HEK293 (cell line): ENCODE results near the gene CAB39L.
A peak's percentile ranks its signal among the peaks of the same experiment; 100 is the strongest.

Experiments
- GFI1B ChIP-seq: fragments of 450-650 bp; formaldehyde crosslinking; IDR thresholded peaks from 2 replicates; pipeline ENCODE4 v1.5.1; 2016; ENCODE audit warnings: missing biosample characterization, missing genetic modification characterization
- GLIS2 ChIP-seq: fragments of 450-650 bp; formaldehyde crosslinking; IDR thresholded peaks from 2 replicates; pipeline ENCODE4 v1.5.1; 2016; ENCODE audit warnings: missing biosample characterization, missing genetic modification characterization
- IKZF3 ChIP-seq: fragments of 450-650 bp; IDR thresholded peaks from 2 replicates; pipeline ENCODE4 v1.5.0; 2018; ENCODE audit warnings: missing biosample characterization, mild to moderate bottlenecking, missing genetic modification characterization, moderate library complexity
- KLF9 ChIP-seq: fragments of 450-650 bp; formaldehyde crosslinking; IDR thresholded peaks from 2 replicates; pipeline ENCODE4 v1.5.1; 2016; ENCODE audit warnings: missing biosample characterization, missing genetic modification characterization, low read depth
- OSR2 ChIP-seq: fragments of 450-650 bp; formaldehyde crosslinking; IDR thresholded peaks from 2 replicates; pipeline ENCODE4 v1.5.1; 2016; ENCODE audit warnings: missing biosample characterization, missing genetic modification characterization
- OVOL3 ChIP-seq: fragments of 450-650 bp; formaldehyde crosslinking; IDR thresholded peaks from 2 replicates; pipeline ENCODE4 v1.5.1; 2016; ENCODE audit warnings: missing biosample characterization, missing genetic modification characterization
- REPIN1 ChIP-seq: fragments of 450-650 bp; formaldehyde crosslinking; IDR thresholded peaks from 2 replicates; pipeline ENCODE4 v1.5.1; 2017; ENCODE audit warnings: missing biosample characterization, missing genetic modification characterization, low read depth
- SP3 ChIP-seq: fragments of 450-650 bp; formaldehyde crosslinking; IDR thresholded peaks from 2 replicates; pipeline ENCODE4 v1.5.1; 2016; ENCODE audit warnings: missing biosample characterization, missing genetic modification characterization
- SP7 ChIP-seq: fragments of 450-650 bp; formaldehyde crosslinking; IDR thresholded peaks from 2 replicates; pipeline ENCODE4 v1.5.1; 2016; ENCODE audit warnings: missing biosample characterization, missing genetic modification characterization
- ZBTB7A ChIP-seq: fragments of 450-650 bp; formaldehyde crosslinking; IDR thresholded peaks from 2 replicates; pipeline ENCODE4 v1.5.1; 2016; ENCODE audit warnings: low read depth, missing biosample characterization, missing genetic modification characterization
- ZNF112 ChIP-seq: fragments of 450-650 bp; formaldehyde crosslinking; IDR thresholded peaks from 2 replicates; pipeline ENCODE4 v1.5.0; 2017; ENCODE audit warnings: missing biosample characterization, missing genetic modification characterization
- ZNF114 ChIP-seq: fragments of 450-650 bp; formaldehyde crosslinking; IDR thresholded peaks from 2 replicates; pipeline ENCODE4 v1.5.0; 2017; ENCODE audit warnings: missing biosample characterization, missing genetic modification characterization
- ZNF121 ChIP-seq: fragments of 450-650 bp; formaldehyde crosslinking; IDR thresholded peaks from 2 replicates; pipeline ENCODE4 v1.5.1; 2016; ENCODE audit warnings: missing biosample characterization, missing genetic modification characterization
- ZNF184 ChIP-seq: fragments of 450-650 bp; IDR thresholded peaks from 2 replicates; pipeline ENCODE4 v1.5.1; 2018; ENCODE audit warnings: missing biosample characterization, mild to moderate bottlenecking, missing genetic modification characterization
- ZNF221 ChIP-seq: fragments of 450-650 bp; formaldehyde crosslinking; IDR thresholded peaks from 2 replicates; pipeline ENCODE4 v1.5.1; 2017; ENCODE audit warnings: missing biosample characterization, missing genetic modification characterization, borderline replicate concordance
- ZNF274 ChIP-seq, 2 experiments: fragments of 200-500 bp in 1 of 2; fragments of 450-650 bp in 1 of 2; sonication (Bioruptor generic) in 1 of 2; formaldehyde crosslinking in 1 of 2; IDR thresholded peaks; 2 replicates each; pipeline versions ENCODE4 v1.5.1 to v1.6.1; 2014 to 2016; ENCODE audit warnings: borderline replicate concordance in 1 of 2, inconsistent platforms in 1 of 2, low read length in 1 of 2, missing biosample characterization in 1 of 2, missing genetic modification characterization in 1 of 2
- ZNF311 ChIP-seq: fragments of 450-650 bp; formaldehyde crosslinking; IDR thresholded peaks from 2 replicates; pipeline ENCODE4 v1.5.1; 2017; ENCODE audit warnings: missing biosample characterization, missing genetic modification characterization, borderline replicate concordance
- ZNF549 ChIP-seq: fragments of 450-650 bp; IDR thresholded peaks from 2 replicates; pipeline ENCODE4 v1.5.1; 2018; ENCODE audit warnings: missing biosample characterization, missing genetic modification characterization, mild to moderate bottlenecking, inconsistent platforms, moderate library complexity
- ZNF610 ChIP-seq: fragments of 450-650 bp; formaldehyde crosslinking; IDR thresholded peaks from 2 replicates; pipeline ENCODE4 v1.5.1; 2016; ENCODE audit warnings: missing biosample characterization, missing genetic modification characterization, borderline replicate concordance
- ZNF629 ChIP-seq: fragments of 450-650 bp; formaldehyde crosslinking; IDR thresholded peaks from 2 replicates; pipeline ENCODE4 v1.5.1; 2017; ENCODE audit warnings: missing biosample characterization, missing genetic modification characterization
- ZNF707 ChIP-seq: fragments of 450-650 bp; formaldehyde crosslinking; IDR thresholded peaks from 2 replicates; pipeline ENCODE4 v1.5.1; 2016; ENCODE audit warnings: missing biosample characterization, missing genetic modification characterization
- ZNF792 ChIP-seq: fragments of 450-650 bp; formaldehyde crosslinking; IDR thresholded peaks from 2 replicates; pipeline ENCODE4 v1.5.1; 2016; ENCODE audit warnings: missing biosample characterization, missing genetic modification characterization
- ZSCAN30 ChIP-seq: fragments of 450-650 bp; IDR thresholded peaks from 2 replicates; pipeline ENCODE4 v1.5.1; 2018; ENCODE audit warnings: missing biosample characterization, mild to moderate bottlenecking, missing genetic modification characterization, moderate library complexity
- ZXDB ChIP-seq: fragments of 450-650 bp; formaldehyde crosslinking; IDR thresholded peaks from 2 replicates; pipeline ENCODE4 v1.5.1; 2016; ENCODE audit warnings: missing biosample characterization, missing genetic modification characterization
- TF ChIP-seq, protein P1 (sequence below): fragments of 450-650 bp; IDR thresholded peaks from 2 replicates; pipeline ENCODE4 v1.5.1; 2018; ENCODE audit warnings: missing biosample characterization, mild to moderate bottlenecking, missing genetic modification characterization
- TF ChIP-seq, protein P2 (sequence below): fragments of 450-650 bp; formaldehyde crosslinking; IDR thresholded peaks from 2 replicates; pipeline ENCODE4 v1.5.1; 2016; ENCODE audit warnings: missing biosample characterization, missing genetic modification characterization
- TF ChIP-seq, protein P3 (sequence below): fragments of 450-650 bp; formaldehyde crosslinking; optimal IDR thresholded peaks from 2 replicates; pipeline ENCODE3; 2016; ENCODE audit warnings: missing biosample characterization, mild to moderate bottlenecking, missing genetic modification characterization
- TF ChIP-seq, protein P4 (sequence below): fragments of 450-650 bp; formaldehyde crosslinking; IDR thresholded peaks from 2 replicates; pipeline ENCODE4 v1.5.1; 2016; ENCODE audit warnings: missing biosample characterization, missing genetic modification characterization, borderline replicate concordance

CAB39L gene

DNA sequence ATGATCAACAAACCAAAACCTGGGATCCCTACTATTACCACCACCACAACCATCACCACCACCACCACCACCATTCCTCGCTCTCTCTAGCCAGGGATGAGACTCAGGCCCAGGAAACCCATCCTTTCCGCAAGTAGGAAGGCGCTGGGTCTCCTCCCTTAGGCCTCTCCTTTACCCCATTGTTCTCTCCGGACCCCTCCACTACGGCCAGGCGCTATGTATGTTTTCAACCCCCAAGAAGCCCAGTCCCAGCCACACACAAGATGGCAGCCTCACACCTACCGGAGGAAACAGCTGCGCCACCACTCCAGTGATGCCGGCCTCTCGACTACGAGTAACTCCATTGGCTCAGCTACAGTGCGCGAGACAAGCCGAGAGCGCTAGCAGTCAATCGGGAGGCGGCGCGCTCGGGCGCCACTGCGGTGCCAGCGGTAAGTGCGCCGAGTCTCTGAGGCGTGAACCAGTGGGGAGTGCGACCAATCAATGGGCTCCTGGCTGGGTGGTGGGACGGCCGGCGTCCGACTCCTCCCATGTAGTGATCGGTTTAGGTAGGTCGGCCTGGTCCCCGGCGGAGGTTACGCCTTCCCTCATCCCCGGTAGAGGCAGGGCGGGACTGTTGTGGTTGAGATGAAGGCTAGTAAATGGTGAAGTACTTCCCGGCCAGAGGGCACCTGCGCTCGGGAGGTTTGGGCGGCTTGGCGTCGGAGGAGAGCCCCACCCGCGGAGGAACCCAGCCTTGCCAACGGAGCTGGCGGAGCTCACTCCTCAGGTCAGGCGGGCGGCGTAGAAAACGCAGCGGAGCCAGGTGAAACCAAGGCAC, at the start of gene CAB39L, which contains the start of gene SETDB2 (continued):
- TF ChIP-seq, protein P1, sequence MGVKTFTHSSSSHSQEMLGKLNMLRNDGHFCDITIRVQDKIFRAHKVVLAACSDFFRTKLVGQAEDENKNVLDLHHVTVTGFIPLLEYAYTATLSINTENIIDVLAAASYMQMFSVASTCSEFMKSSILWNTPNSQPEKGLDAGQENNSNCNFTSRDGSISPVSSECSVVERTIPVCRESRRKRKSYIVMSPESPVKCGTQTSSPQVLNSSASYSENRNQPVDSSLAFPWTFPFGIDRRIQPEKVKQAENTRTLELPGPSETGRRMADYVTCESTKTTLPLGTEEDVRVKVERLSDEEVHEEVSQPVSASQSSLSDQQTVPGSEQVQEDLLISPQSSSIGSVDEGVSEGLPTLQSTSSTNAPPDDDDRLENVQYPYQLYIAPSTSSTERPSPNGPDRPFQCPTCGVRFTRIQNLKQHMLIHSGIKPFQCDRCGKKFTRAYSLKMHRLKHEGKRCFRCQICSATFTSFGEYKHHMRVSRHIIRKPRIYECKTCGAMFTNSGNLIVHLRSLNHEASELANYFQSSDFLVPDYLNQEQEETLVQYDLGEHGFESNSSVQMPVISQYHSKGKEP (tag by site-specific recombination): no peak
- no peak for TF ChIP-seq OVOL3 (tag by site-specific recombination)
- TF ChIP-seq ZNF311 (tag by site-specific recombination): no peak
- no peak for TF ChIP-seq ZNF184 (tag by site-specific recombination)
- TF ChIP-seq KLF9 (tag by site-specific recombination): peak; percentile 33; the same call in 1 of the 2 replicates
- TF ChIP-seq GLIS2 (tag by site-specific recombination): peak; percentile 95
- no peak for TF ChIP-seq ZNF274 (IDR thresholded peaks at IDR 0.05; ENCODE audit: low read length)
- TF ChIP-seq ZNF274 (tag by site-specific recombination; IDR thresholded peaks at IDR 0.05; ENCODE audit: borderline replicate concordance): no peak
- TF ChIP-seq OSR2 (tag by site-specific recombination): peak; percentile 21; the same call in 1 of the 2 replicates
- no peak for TF ChIP-seq ZNF792 (tag by site-specific recombination)
- TF ChIP-seq ZNF549: no peak
- TF ChIP-seq GFI1B (tag by site-specific recombination): no peak
- peak; percentile 40; the same call in 1 of the 2 replicates for TF ChIP-seq ZNF610 (tag by site-specific recombination)
- TF ChIP-seq, protein P2, sequence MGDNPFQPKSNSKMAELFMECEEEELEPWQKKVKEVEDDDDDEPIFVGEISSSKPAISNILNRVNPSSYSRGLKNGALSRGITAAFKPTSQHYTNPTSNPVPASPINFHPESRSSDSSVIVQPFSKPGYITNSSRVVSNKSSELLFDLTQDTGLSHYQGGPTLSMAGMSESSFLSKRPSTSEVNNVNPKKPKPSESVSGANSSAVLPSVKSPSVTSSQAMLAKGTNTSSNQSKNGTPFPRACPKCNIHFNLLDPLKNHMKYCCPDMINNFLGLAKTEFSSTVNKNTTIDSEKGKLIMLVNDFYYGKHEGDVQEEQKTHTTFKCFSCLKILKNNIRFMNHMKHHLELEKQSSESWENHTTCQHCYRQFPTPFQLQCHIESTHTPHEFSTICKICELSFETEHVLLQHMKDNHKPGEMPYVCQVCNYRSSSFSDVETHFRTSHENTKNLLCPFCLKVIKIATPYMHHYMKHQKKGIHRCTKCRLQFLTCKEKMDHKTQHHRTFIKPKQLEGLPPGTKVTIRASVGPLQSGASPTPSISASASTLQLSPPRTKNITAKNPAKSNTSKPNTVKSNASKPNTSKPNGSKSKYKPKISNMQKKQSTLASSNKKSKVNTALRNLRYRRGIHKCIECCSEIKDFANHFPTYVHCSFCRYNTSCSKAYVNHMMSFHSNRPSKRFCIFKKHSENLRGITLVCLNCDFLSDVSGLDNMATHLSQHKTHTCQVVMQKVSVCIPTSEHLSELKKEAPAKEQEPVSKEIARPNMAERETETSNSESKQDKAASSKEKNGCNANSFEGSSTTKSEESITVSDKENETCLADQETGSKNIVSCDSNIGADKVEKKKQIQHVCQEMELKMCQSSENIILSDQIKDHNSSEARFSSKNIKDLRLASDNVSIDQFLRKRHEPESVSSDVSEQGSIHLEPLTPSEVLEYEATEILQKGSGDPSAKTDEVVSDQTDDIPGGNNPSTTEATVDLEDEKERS: peak; percentile 59; the same call in 1 of the 2 replicates
- TF ChIP-seq ZXDB (tag by site-specific recombination): 0 out of 2 replicates have a peak, but pooled peaks have one; percentile 28
- TF ChIP-seq ZNF629 (tag by site-specific recombination): peak; percentile 30
- TF ChIP-seq, protein P3, sequence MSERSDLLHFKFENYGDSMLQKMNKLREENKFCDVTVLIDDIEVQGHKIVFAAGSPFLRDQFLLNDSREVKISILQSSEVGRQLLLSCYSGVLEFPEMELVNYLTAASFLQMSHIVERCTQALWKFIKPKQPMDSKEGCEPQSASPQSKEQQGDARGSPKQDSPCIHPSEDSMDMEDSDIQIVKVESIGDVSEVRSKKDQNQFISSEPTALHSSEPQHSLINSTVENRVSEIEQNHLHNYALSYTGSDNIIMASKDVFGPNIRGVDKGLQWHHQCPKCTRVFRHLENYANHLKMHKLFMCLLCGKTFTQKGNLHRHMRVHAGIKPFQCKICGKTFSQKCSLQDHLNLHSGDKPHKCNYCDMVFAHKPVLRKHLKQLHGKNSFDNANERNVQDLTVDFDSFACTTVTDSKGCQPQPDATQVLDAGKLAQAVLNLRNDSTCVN (tag by site-specific recombination): peak; percentile 83
- TF ChIP-seq, protein P4, sequence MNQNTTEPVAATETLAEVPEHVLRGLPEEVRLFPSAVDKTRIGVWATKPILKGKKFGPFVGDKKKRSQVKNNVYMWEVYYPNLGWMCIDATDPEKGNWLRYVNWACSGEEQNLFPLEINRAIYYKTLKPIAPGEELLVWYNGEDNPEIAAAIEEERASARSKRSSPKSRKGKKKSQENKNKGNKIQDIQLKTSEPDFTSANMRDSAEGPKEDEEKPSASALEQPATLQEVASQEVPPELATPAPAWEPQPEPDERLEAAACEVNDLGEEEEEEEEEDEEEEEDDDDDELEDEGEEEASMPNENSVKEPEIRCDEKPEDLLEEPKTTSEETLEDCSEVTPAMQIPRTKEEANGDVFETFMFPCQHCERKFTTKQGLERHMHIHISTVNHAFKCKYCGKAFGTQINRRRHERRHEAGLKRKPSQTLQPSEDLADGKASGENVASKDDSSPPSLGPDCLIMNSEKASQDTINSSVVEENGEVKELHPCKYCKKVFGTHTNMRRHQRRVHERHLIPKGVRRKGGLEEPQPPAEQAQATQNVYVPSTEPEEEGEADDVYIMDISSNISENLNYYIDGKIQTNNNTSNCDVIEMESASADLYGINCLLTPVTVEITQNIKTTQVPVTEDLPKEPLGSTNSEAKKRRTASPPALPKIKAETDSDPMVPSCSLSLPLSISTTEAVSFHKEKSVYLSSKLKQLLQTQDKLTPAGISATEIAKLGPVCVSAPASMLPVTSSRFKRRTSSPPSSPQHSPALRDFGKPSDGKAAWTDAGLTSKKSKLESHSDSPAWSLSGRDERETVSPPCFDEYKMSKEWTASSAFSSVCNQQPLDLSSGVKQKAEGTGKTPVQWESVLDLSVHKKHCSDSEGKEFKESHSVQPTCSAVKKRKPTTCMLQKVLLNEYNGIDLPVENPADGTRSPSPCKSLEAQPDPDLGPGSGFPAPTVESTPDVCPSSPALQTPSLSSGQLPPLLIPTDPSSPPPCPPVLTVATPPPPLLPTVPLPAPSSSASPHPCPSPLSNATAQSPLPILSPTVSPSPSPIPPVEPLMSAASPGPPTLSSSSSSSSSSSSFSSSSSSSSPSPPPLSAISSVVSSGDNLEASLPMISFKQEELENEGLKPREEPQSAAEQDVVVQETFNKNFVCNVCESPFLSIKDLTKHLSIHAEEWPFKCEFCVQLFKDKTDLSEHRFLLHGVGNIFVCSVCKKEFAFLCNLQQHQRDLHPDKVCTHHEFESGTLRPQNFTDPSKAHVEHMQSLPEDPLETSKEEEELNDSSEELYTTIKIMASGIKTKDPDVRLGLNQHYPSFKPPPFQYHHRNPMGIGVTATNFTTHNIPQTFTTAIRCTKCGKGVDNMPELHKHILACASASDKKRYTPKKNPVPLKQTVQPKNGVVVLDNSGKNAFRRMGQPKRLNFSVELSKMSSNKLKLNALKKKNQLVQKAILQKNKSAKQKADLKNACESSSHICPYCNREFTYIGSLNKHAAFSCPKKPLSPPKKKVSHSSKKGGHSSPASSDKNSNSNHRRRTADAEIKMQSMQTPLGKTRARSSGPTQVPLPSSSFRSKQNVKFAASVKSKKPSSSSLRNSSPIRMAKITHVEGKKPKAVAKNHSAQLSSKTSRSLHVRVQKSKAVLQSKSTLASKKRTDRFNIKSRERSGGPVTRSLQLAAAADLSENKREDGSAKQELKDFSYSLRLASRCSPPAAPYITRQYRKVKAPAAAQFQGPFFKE (tag by site-specific recombination): no peak
- TF ChIP-seq ZNF121 (tag by site-specific recombination): peak; percentile 9; the same call in 1 of the 2 replicates
- TF ChIP-seq ZNF112 (tag by site-specific recombination): no peak
- TF ChIP-seq ZNF221: no peak
- TF ChIP-seq ZNF114 (tag by site-specific recombination): no peak
- TF ChIP-seq SP3 (tag by site-specific recombination): peak; percentile 88
- 0 out of 2 replicates have a peak, but pooled peaks have one; percentile 58 for TF ChIP-seq ZBTB7A (tag by site-specific recombination)
- peak; percentile 70; the same call in 1 of the 2 replicates for TF ChIP-seq REPIN1 (tag by site-specific recombination)
- no peak; the same call in none of the 2 replicates for TF ChIP-seq SP7
- TF ChIP-seq ZSCAN30: peak; percentile 87
- no peak for TF ChIP-seq ZNF707 (tag by site-specific recombination)
- no peak for TF ChIP-seq IKZF3 (tag by site-specific recombination)
